NCI-H1694 treated with DMSO at 0.1 percent for 48 hours (cell line): Measurements from ENCODE around the gene DPY30.

Experiments
- DNase-seq: peaks from one replicate; lab custom pipeline; 2025; lab: John Stamatoyannopoulos, UW

Gene DPY30

GRCh38 chr2:32009516-32010256, 29.9 kb downstream of the DPY30 start:
- no peak for DNase-seq

- peak; percentile 14 for DNase-seq
Observed at GRCh38 chr2:32008805-32009515, 30.6 kb downstream of the DPY30 start.

GRCh38 chr2:32007121-32007391, 32.5 kb downstream of the DPY30 start:
- DNase-seq: no peak

- no peak for DNase-seq
Observed at GRCh38 chr2:32005371-32005976, 34.1 kb downstream of the DPY30 start.

GRCh38 chr2:32003791-32004190, 35.8 kb downstream of the DPY30 start:
- no peak for DNase-seq

- DNase-seq: no peak
Observed at GRCh38 chr2:32002406-32002805, 37.2 kb downstream of the DPY30 start.

GRCh38 chr2:31999438-31999837, 40.2 kb downstream of the DPY30 start:
- no peak for DNase-seq

GRCh38 chr2:31998731-31999383, 40.7 kb downstream of the DPY30 start:
- no peak for DNase-seq

- DNase-seq: no peak
Observed at GRCh38 chr2:31997653-31998052, 42.0 kb downstream of the DPY30 start.

GRCh38 chr2:31996571-31997150, 42.9 kb downstream of the DPY30 start:
- DNase-seq: no peak

GRCh38 chr2:31992934-31993333, 46.7 kb downstream of the DPY30 start:
- no peak for DNase-seq

GRCh38 chr2:31992025-31992579, 47.5 kb downstream of the DPY30 start:
- no peak for DNase-seq

- DNase-seq: no peak
Observed at GRCh38 chr2:31989946-31990345, 49.7 kb downstream of the DPY30 start.

- no peak for DNase-seq
Observed at GRCh38 chr2:31987454-31988220, 52.0 kb downstream of the DPY30 start.

- DNase-seq: no peak
Observed at GRCh38 chr2:31986906-31987305, 52.7 kb downstream of the DPY30 start.

GRCh38 chr2:31983762-31984467, 55.7 kb downstream of the DPY30 start:
- DNase-seq: no peak

- no peak for DNase-seq
Observed at GRCh38 chr2:31980674-31981356, 58.8 kb downstream of the DPY30 start.

- DNase-seq: no peak
Observed at GRCh38 chr2:31979956-31980355, 59.6 kb downstream of the DPY30 start.

GRCh38 chr2:31979018-31979417, 60.6 kb downstream of the DPY30 start:
- no peak for DNase-seq

- DNase-seq: no peak
Observed at GRCh38 chr2:31978436-31978835, 61.2 kb downstream of the DPY30 start.
